Astrocyte (in vitro differentiated cells and primary cell): Measurements from ENCODE around the gene KCNQ1. TPM values are rescaled to one million over a fixed set of nuclear protein-coding genes. Genes with fewer than 3 reads are reported as not detected.

ENCODE experiments used
- DNase-seq: peaks from one replicate; pipeline ENCODE4 v3.0.0-alpha.2; 2010; ENCODE audit warnings: low read depth
- FAIRE-seq: peaks from 2 replicates; lab custom pipeline; 2011; peaks lifted over from hg19 to GRCh38; lab: Jason Lieb, UNC
- H2AFZ ChIP-seq: 2 replicates; pipeline ENCODE4 v1.6.0; 2012; ENCODE audit warnings: low read depth, low read length, inconsistent platforms
- H3K27ac ChIP-seq: 2 replicates; pipeline ENCODE4 v1.5.1; 2011; ENCODE audit warnings: low read depth, low read length, inconsistent platforms
- H3K27me3 ChIP-seq: 2 replicates; pipeline ENCODE4 v1.6.0; 2011; ENCODE audit warnings: low read length, inconsistent platforms; ENCODE audit not compliant: insufficient read depth
- H3K36me3 ChIP-seq: 2 replicates; pipeline ENCODE4 v1.5.1; 2011; ENCODE audit warnings: low read length, inconsistent platforms; ENCODE audit not compliant: insufficient read depth
- H3K4me1 ChIP-seq: 2 replicates; pipeline ENCODE4 v1.5.1; 2011; ENCODE audit warnings: low read length, inconsistent platforms; ENCODE audit not compliant: insufficient read depth
- H3K4me2 ChIP-seq: 2 replicates; pipeline ENCODE4 v1.6.0; 2012; ENCODE audit warnings: low read length, inconsistent platforms
- H3K4me3 ChIP-seq: 2 replicates; pipeline ENCODE4 v1.5.1; 2011; ENCODE audit warnings: low read depth, mild to moderate bottlenecking, low read length, inconsistent platforms; ENCODE audit not compliant: insufficient read depth
- H3K79me2 ChIP-seq: 2 replicates; pipeline ENCODE4 v1.6.0; 2012; ENCODE audit warnings: mild to moderate bottlenecking, low read length, inconsistent platforms; ENCODE audit not compliant: insufficient read depth
- H3K9ac ChIP-seq: 2 replicates; pipeline ENCODE4 v1.6.0; 2012; ENCODE audit warnings: mild to moderate bottlenecking, low read length, inconsistent platforms
- H3K9me3 ChIP-seq: 2 replicates; pipeline ENCODE4 v1.5.1; 2012; ENCODE audit warnings: low read depth, mild to moderate bottlenecking, low read length, inconsistent platforms; ENCODE audit not compliant: insufficient read depth
- H4K20me1 ChIP-seq: 2 replicates; pipeline ENCODE4 v1.6.0; 2012; ENCODE audit warnings: low read length, inconsistent platforms; ENCODE audit not compliant: insufficient read depth
- H3K27ac Mint-ChIP-seq: one replicate; pipeline ENCODE4 v1.8.0; 2021; ENCODE audit warnings: mild to moderate bottlenecking, mixed read lengths; ENCODE audit not compliant: unreplicated experiment
- H3K27me3 Mint-ChIP-seq: one replicate; pipeline ENCODE4 v1.8.0; 2021; ENCODE audit warnings: low read depth, mixed read lengths; ENCODE audit not compliant: unreplicated experiment
- H3K36me3 Mint-ChIP-seq: one replicate; pipeline ENCODE4 v1.8.0; 2021; ENCODE audit warnings: low read depth, mixed read lengths; ENCODE audit not compliant: unreplicated experiment
- H3K4me1 Mint-ChIP-seq: one replicate; pipeline ENCODE4 v1.8.0; 2021; ENCODE audit warnings: low read depth, mixed read lengths; ENCODE audit not compliant: unreplicated experiment
- H3K4me3 Mint-ChIP-seq: one replicate; pipeline ENCODE4 v1.8.0; 2021; ENCODE audit warnings: mild to moderate bottlenecking, moderate library complexity, mixed read lengths; ENCODE audit not compliant: unreplicated experiment
- H3K9me3 Mint-ChIP-seq: one replicate; pipeline ENCODE4 v1.8.0; 2021; ENCODE audit warnings: mild to moderate bottlenecking, mixed read lengths; ENCODE audit not compliant: unreplicated experiment
- EZH2 ChIP-seq: IDR thresholded peaks from 2 replicates; pipeline ENCODE4 v1.6.1; 2012; ENCODE audit warnings: mild to moderate bottlenecking, low read length, inconsistent platforms; ENCODE audit not compliant: insufficient read depth
- total RNA-seq: library from RNA; stranded (reverse); gene quantifications from 2 replicates; pipeline ENCODE4 v1.2.1, GENCODE V29; 2021
- TF ChIP-seq, protein P1 (sequence below): IDR thresholded peaks from 2 replicates; pipeline ENCODE4 v1.5.1; 2011; ENCODE audit warnings: low read depth, mild to moderate bottlenecking, inconsistent platforms, low read length, moderate library complexity; ENCODE audit not compliant: insufficient read depth

The KCNQ1 gene
- total RNA-seq, 1 donor from 2014 or later = not detected

DNA sequence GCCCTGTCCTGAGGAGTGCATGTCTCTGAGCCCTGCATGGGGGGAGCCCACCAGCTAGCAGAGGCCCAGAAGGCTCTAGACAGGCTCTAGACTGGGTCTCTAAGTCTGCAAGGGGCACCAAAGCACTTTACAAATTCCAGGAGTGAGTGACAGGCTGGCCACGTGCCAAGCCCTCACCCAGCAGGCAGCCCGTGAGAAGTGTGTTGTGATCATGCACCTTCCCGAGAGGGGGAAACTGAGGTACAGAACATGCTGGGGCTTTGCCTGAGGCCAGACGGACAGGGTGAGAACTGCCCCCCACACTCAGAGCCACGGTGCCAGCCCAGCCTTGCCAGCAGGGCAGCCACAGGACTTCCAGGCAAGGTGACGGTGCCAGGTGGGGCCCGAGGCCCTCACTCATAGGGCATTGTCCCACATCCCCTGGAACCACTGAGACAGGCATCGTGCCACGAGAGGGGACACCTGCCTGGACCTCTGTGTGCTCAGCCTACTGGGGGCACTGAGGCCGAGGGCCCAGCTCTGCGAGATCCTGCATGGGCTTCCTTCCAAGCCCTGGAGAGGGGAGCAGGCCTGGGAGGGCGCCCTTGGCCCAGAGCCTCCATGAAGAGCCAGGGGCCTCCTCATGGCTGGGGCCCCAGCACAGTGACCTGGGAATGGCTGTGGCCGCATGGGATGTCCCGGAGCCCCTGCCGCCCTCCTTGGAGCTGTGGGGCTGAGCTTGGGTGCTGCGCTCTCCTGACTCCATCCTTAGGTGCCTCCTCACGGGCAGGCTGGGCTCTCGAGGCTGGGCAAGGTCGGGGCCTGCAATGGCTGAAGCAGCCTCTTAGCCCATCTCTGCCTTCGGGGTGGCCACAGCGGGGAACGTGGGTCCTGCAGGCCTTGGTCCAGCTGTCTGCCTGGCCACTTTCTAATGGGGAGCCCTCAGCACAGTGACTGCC, 133.5 kb downstream of the KCNQ1 start:
- DNase-seq = no peak

DNA sequence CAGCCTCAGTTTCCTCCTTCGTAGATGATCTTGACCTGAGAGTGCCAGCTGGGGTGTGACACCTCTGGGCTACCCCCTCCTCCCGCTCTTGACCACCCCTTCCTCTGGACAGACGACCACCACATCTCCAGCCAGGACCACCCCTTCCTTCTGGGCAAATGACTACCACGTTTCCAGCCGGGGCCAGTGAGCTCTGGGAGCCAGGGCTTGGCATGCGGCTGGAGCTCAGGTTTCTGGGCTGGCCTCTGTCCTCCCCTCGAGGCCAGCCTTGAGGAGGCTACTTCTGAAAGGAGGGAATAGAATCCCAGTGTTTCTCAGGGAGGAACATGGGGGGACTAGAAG, 134.1 kb downstream of the KCNQ1 start:
- H4K20me1 ChIP-seq = no peaks in the 10 kb centered on the region
- H3K9me3 ChIP-seq = no peaks in the 10 kb centered on the region
- TF ChIP-seq, protein P1, sequence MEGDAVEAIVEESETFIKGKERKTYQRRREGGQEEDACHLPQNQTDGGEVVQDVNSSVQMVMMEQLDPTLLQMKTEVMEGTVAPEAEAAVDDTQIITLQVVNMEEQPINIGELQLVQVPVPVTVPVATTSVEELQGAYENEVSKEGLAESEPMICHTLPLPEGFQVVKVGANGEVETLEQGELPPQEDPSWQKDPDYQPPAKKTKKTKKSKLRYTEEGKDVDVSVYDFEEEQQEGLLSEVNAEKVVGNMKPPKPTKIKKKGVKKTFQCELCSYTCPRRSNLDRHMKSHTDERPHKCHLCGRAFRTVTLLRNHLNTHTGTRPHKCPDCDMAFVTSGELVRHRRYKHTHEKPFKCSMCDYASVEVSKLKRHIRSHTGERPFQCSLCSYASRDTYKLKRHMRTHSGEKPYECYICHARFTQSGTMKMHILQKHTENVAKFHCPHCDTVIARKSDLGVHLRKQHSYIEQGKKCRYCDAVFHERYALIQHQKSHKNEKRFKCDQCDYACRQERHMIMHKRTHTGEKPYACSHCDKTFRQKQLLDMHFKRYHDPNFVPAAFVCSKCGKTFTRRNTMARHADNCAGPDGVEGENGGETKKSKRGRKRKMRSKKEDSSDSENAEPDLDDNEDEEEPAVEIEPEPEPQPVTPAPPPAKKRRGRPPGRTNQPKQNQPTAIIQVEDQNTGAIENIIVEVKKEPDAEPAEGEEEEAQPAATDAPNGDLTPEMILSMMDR = no peak
- no peak for TF ChIP-seq EZH2
- no peaks in the 10 kb centered on the region for H3K27me3 ChIP-seq
- Mint-ChIP-seq H3K4me1 (no peaks in the 10 kb centered on the region), H3K4me3 (no peak overlapping the region), H3K27ac (no peak overlapping the region), H3K9me3 (no peaks in the 10 kb centered on the region), H3K27me3 (peaks cover 30% of the 10 kb centered on the region), H3K36me3 (no peaks in the 10 kb centered on the region)
- no peak for FAIRE-seq
- no peak for DNase-seq
- H3K36me3 ChIP-seq = no peaks in the 10 kb centered on the region
- no peak overlapping the region for H3K4me3 ChIP-seq
- H3K79me2 ChIP-seq = no peaks in the 10 kb centered on the region
- H3K27ac ChIP-seq = no peak overlapping the region
- no peak overlapping the region for H3K4me2 ChIP-seq
- no peak overlapping the region for H3K9ac ChIP-seq
- no peak overlapping the region for H2AFZ ChIP-seq
- no peaks in the 10 kb centered on the region for H3K4me1 ChIP-seq

More for the DNA sequence above, 133.5 kb downstream of the KCNQ1 start:
- Mint-ChIP-seq H3K9me3 (no peaks in the 10 kb centered on the region), H3K27me3 (peaks cover 32% of the 10 kb centered on the region), H3K4me3 (no peak overlapping the region), H3K27ac (no peak overlapping the region), H3K4me1 (no peaks in the 10 kb centered on the region), H3K36me3 (no peaks in the 10 kb centered on the region)
- Histone ChIP-seq H3K36me3 (no peaks in the 10 kb centered on the region), H3K27ac (no peak overlapping the region), H3K4me1 (no peaks in the 10 kb centered on the region), H3K4me2 (no peak overlapping the region), H3K4me3 (no peak overlapping the region), H4K20me1 (no peaks in the 10 kb centered on the region), H3K9ac (no peak overlapping the region), H2AFZ (no peak overlapping the region), H3K27me3 (no peaks in the 10 kb centered on the region), H3K9me3 (no peaks in the 10 kb centered on the region), H3K79me2 (no peaks in the 10 kb centered on the region)
- TF ChIP-seq EZH2 = no peak
- TF ChIP-seq, protein P1 = no peak
- no peak for FAIRE-seq
